Calu3 (cell line): Measurements from ENCODE around the gene TMEM106C. TPM values are rescaled to one million over a fixed set of nuclear protein-coding genes. Genes with fewer than 3 reads are reported as not detected.

Experiments used
- BruUV-seq: library from RNA; stranded (reverse); fragments of 400-500 nt; replicated peaks from 2 replicates; lab custom pipeline; 2021; lab: Mats Ljungman, UMichigan
- CTCF ChIA-PET: fragments of 300-600 bp; sonication (Branson Sonifier 250); formaldehyde crosslinking; loops from one replicate; lab custom pipeline; 2022; ENCODE audit warnings: antibody characterized with exemption; lab: Charles Lee
- DNase-seq: peaks from one replicate; pipeline ENCODE4 v3.0.0; 2022
- H3K27ac Mint-ChIP-seq: one replicate; pipeline ENCODE4 v1.8.0; 2022; ENCODE audit warnings: mixed read lengths; ENCODE audit not compliant: unreplicated experiment
- H3K27me3 Mint-ChIP-seq: one replicate; pipeline ENCODE4 v1.8.0; 2022; ENCODE audit warnings: mixed read lengths; ENCODE audit not compliant: unreplicated experiment
- H3K36me3 Mint-ChIP-seq: one replicate; pipeline ENCODE4 v1.8.0; 2022; ENCODE audit warnings: mild to moderate bottlenecking, moderate library complexity, mixed read lengths; ENCODE audit not compliant: insufficient read depth, unreplicated experiment
- H3K4me1 Mint-ChIP-seq: one replicate; pipeline ENCODE4 v1.8.0; 2022; ENCODE audit warnings: mild to moderate bottlenecking, low read depth, mixed read lengths; ENCODE audit not compliant: unreplicated experiment
- H3K4me3 Mint-ChIP-seq: one replicate; pipeline ENCODE4 v1.8.0; 2022; ENCODE audit warnings: mild to moderate bottlenecking, low read depth, moderate library complexity, mixed read lengths; ENCODE audit not compliant: unreplicated experiment
- H3K9me3 Mint-ChIP-seq: one replicate; pipeline ENCODE4 v1.8.0; 2022; ENCODE audit warnings: low read depth, mixed read lengths; ENCODE audit not compliant: unreplicated experiment
- intact Hi-C: fragments of 100-400 bp; cut with micrococcal nuclease; formaldehyde crosslinking; loops from one replicate; pipeline ENCODE4 v1.10.0; 2022; ENCODE audit not compliant: unreplicated experiment
- total RNA-seq: library from RNA; stranded (reverse); gene quantifications from 2 replicates; pipeline ENCODE4 v1.2.3, GENCODE V29; 2022
- TF ChIP-seq, protein P1 (sequence below): fragments of 200-600 bp; IDR thresholded peaks from one replicate; pipeline ENCODE4 v1.8.0; 2022; ENCODE audit warnings: antibody characterized with exemption; ENCODE audit not compliant: unreplicated experiment

The TMEM106C gene
- total RNA-seq, 1 experiment from 2014 or later = 77.3 TPM

DNA sequence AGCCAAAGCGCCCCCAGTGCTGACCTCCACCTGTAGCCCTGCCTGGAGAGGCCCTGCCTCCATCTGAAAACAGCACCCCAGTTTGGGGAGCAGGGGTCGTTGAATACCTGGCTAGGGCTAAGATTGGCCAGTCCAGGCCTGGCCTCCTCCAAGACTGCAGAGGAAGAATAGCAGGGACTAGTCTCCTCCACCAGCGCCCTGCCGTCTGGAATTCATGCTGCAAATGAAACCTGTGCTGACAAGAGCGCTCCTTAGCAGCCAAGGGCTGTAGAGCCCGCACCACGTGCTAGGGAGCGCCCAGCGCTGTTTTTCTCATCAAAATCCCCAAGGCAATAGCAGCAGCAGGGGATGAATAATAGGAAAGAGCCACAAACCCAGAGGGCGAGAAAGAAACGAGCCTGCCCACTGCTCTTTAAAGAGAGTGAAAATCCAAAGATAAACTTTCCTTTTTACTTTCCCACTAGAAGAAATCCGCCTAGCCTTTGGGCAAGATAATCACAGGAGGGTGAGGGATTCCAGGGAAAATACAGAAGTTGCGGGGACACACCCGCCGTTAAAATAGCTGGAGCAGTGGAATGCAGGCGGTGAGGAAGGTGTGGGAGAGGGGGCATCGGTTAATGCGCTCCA, 37.6 kb downstream of the TMEM106C start:
- intact Hi-C loops = no loop called here
- Mint-ChIP-seq H3K9me3 (no peaks in the 10 kb centered on the region), H3K27me3 (peaks cover 98% of the 10 kb centered on the region), H3K27ac (no peak overlapping the region), H3K36me3 (peaks cover 8% of the 10 kb centered on the region), H3K4me1 (no peaks in the 10 kb centered on the region), H3K4me3 (peak overlapping the region; percentile 64)
- CTCF ChIA-PET = no interaction called here
- TF ChIP-seq, protein P1, sequence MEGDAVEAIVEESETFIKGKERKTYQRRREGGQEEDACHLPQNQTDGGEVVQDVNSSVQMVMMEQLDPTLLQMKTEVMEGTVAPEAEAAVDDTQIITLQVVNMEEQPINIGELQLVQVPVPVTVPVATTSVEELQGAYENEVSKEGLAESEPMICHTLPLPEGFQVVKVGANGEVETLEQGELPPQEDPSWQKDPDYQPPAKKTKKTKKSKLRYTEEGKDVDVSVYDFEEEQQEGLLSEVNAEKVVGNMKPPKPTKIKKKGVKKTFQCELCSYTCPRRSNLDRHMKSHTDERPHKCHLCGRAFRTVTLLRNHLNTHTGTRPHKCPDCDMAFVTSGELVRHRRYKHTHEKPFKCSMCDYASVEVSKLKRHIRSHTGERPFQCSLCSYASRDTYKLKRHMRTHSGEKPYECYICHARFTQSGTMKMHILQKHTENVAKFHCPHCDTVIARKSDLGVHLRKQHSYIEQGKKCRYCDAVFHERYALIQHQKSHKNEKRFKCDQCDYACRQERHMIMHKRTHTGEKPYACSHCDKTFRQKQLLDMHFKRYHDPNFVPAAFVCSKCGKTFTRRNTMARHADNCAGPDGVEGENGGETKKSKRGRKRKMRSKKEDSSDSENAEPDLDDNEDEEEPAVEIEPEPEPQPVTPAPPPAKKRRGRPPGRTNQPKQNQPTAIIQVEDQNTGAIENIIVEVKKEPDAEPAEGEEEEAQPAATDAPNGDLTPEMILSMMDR = no peak
- BruUV-seq = no TSS peak
- DNase-seq = peak; percentile 8

DNA sequence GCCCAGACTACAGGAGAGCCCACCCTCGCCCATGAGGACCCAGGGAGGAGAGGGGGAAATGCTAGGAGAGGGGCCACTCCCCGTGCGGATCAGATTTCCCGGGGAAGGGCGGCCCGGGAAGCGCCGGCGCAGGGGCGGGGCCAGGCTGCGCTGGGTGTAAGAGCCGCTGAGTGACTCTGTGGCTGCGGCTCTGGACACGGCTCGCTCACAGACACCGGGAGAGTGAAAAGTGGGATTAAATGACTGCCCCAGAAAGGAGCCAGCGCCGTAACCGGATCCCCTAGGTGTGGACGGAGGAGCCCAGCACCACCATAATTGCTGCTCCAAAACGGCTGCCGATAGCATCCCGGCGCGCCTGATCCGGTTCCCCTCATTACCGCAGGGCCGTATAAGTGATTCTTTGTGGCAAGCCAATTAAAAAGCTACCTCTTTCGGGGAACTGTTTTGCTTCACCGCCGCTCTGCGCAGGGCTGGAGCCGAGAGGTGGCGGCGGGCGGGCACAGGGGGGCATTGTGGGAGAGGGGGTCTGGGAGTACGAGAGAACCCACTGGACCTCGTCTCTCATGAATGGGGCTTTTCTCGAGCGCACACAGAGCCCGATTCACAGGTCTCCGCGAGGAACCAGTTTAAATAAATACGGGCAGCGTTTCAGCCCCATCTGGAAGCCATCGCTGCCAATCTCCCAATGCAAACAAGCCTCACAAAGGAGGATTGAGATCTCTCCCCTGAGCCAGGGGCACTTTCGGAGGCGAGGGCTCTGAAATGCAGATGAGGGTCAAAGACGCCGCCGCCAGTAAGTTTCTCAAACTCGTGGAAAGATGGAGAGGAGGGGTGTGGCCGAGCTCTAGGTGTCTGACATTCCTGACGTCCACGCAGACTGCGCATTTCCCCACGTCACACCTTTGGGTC, 38.4 kb downstream of the TMEM106C start:
- Mint-ChIP-seq H3K27me3 (peaks cover 99% of the 10 kb centered on the region), H3K36me3 (peaks cover 8% of the 10 kb centered on the region), H3K4me1 (no peaks in the 10 kb centered on the region), H3K9me3 (no peaks in the 10 kb centered on the region), H3K27ac (no peak overlapping the region), H3K4me3 (peak overlapping the region; percentile 64)
- peak; percentile 32 for DNase-seq
- CTCF ChIA-PET = no interaction called here
- intact Hi-C loops = no loop called here
- TF ChIP-seq, protein P1 = no peak
- no TSS peak for BruUV-seq

DNA sequence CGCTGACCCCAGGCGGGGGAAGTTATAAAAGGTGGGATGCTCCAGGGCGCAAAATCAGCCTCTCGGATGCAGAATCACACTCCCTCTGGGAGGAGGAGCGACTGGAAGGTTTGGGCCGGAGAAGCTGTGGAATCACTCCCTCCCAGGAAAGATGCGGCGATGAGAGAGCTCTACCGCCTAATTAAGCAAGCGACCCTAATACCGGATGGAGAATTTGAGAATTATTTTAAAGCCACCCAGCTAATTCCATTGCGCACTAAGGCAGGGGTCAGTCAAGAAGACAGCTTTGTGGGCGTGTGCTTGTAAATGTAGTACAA, 39.0 kb downstream of the TMEM106C start:
- Mint-ChIP-seq H3K27ac (no peak overlapping the region), H3K36me3 (peaks cover 8% of the 10 kb centered on the region), H3K4me1 (no peaks in the 10 kb centered on the region), H3K27me3 (peaks cover 99% of the 10 kb centered on the region), H3K9me3 (no peaks in the 10 kb centered on the region), H3K4me3 (peak overlapping the region; percentile 64)
- intact Hi-C loops = no loop called here
- TF ChIP-seq, protein P1 = no peak
- no peak for DNase-seq
- no TSS peak for BruUV-seq
- CTCF ChIA-PET = no interaction called here

DNA sequence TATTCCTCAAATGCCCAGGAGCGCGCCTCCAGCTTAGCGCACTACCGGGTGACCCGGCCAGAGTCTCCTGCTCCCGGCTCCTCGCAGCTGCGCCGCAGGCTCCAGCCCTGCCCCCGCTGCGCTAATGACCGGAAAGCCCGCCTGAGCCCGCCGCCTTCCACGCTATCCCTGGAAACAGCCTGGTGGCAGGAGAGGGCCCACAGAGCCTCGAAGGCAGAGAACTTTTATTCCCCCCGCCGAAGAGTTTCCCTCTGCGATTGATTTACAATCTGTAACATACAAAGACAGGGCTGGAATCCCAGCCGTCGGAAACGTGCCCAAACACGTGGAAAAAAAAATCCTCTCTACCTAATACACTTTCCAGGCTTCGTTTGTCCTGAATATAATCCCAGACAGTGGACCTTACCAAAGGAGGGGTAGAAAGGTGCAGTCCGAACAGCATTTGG, 39.4 kb downstream of the TMEM106C start:
- H3K4me3 Mint-ChIP-seq = no peak overlapping the region
- H3K36me3 Mint-ChIP-seq = peaks cover 8% of the 10 kb centered on the region
- no peak for DNase-seq
- CTCF ChIA-PET = no interaction called here
- no TSS peak for BruUV-seq
- H3K27ac Mint-ChIP-seq = no peak overlapping the region
- intact Hi-C loops = no loop called here
- no peaks in the 10 kb centered on the region for H3K9me3 Mint-ChIP-seq
- TF ChIP-seq, protein P1 = no peak
- peaks cover 99% of the 10 kb centered on the region for H3K27me3 Mint-ChIP-seq
- no peaks in the 10 kb centered on the region for H3K4me1 Mint-ChIP-seq
